HepG2 (cell line): ENCODE data around the gene AFAP1L2. TPM values are rescaled to one million over a fixed set of nuclear protein-coding genes. Genes with fewer than 3 reads are reported as not detected.

Experiments
- ATAC-seq: fragments of 200-7000 bp; cut with Tn5 transposase; 3 replicates; pipeline ENCODE4 v1.9.1; 2020; ENCODE audit warnings: mild to moderate bottlenecking, moderate library complexity
- BruUV-seq: library from RNA; stranded (reverse); fragments of 400-500 nt; replicated peaks from 2 replicates; lab custom pipeline; 2021; lab: Mats Ljungman, UMichigan
- CTCF ChIA-PET: fragments of 300-600 bp; formaldehyde crosslinking; extraction: SDS; loops from one replicate; lab custom pipeline; 2021; ENCODE audit warnings: low total read pairs, inconsistent platforms, low intra/inter-chr PET ratio; lab: Yijun Ruan, JAX
- POLR2A ChIA-PET: fragments of 350-600 bp; sonication (Branson Sonifier 250); formaldehyde crosslinking; loops from one replicate; lab custom pipeline; 2020; ENCODE audit warnings: antibody characterized with exemption, inconsistent platforms; lab: Yijun Ruan, JAX
- DNase-seq: peaks from one replicate; pipeline ENCODE4 v3.0.0-alpha.2; 2015; ENCODE audit warnings: low spot score
- FAIRE-seq: peaks from 3 replicates; lab custom pipeline; 2011; peaks lifted over from hg19 to GRCh38; lab: Jason Lieb, UNC
- H2AFZ ChIP-seq: one replicate; pipeline ENCODE4 v1.6.1; 2011; ENCODE audit warnings: low read length, inconsistent platforms
- H3K27ac ChIP-seq: fragments of 300-600 bp; 3 replicates; pipeline ENCODE4 v1.8.0; 2011; ENCODE audit warnings: mixed run types, mild to moderate bottlenecking, mixed read lengths, low read length, inconsistent platforms; ENCODE audit not compliant: insufficient read depth; ENCODE audit errors: extremely low read length
- H3K27me3 ChIP-seq, 2 experiments: fragments of 200-600 bp in 1 of 2; 2 replicates in 1 of 2; 3 replicates in 1 of 2; pipeline versions ENCODE4 v1.6.0 to v1.8.0; 2011; ENCODE audit warnings: low read length in 2 of 2, mild to moderate bottlenecking in 2 of 2, moderate library complexity in 2 of 2, inconsistent platforms in 1 of 2; ENCODE audit not compliant: insufficient read depth in 2 of 2, control insufficient read depth in 1 of 2
- H3K36me3 ChIP-seq, 2 experiments: fragments of 200-600 bp in 1 of 2; replicated peaks in 1 of 2; 2 replicates in 1 of 2; 3 replicates in 1 of 2; pipeline versions ENCODE4 v1.5.1 to v1.8.0; 2011; ENCODE audit warnings: low read length in 2 of 2, inconsistent platforms in 1 of 2; ENCODE audit not compliant: insufficient read depth in 2 of 2, control insufficient read depth in 1 of 2
- H3K4me1 ChIP-seq: 2 replicates; pipeline ENCODE4 v1.5.1; 2012; ENCODE audit warnings: low read length, inconsistent platforms; ENCODE audit not compliant: insufficient read depth
- H3K4me2 ChIP-seq: 2 replicates; pipeline ENCODE4 v1.6.0; 2011; ENCODE audit warnings: low read depth, low read length, inconsistent platforms
- H3K4me3 ChIP-seq, 3 experiments: fragments of 200-600 bp in 1 of 3; sonication (generic), shearing (Covaris generic) in 1 of 3; replicated peaks in 1 of 3; 2 replicates each; pipeline ENCODE4 v1.5.1; 2011 to 2016; ENCODE audit warnings: low read length in 3 of 3, inconsistent platforms in 2 of 3, low read depth in 2 of 3, mild to moderate bottlenecking in 2 of 3, control low read depth in 1 of 3, mixed read lengths in 1 of 3; ENCODE audit not compliant: insufficient read depth in 1 of 3
- H3K79me2 ChIP-seq: one replicate; pipeline ENCODE4 v1.6.1; 2011; ENCODE audit warnings: low read length, inconsistent platforms; ENCODE audit not compliant: insufficient read depth
- H3K9ac ChIP-seq: 2 replicates; pipeline ENCODE4 v1.6.0; 2011; ENCODE audit warnings: mild to moderate bottlenecking, low read depth, low read length, inconsistent platforms; ENCODE audit not compliant: insufficient read depth
- H3K9me3 ChIP-seq: 2 replicates; pipeline ENCODE4 v1.5.1; 2012; ENCODE audit warnings: mild to moderate bottlenecking, low read length
- H4K20me1 ChIP-seq: 2 replicates; pipeline ENCODE4 v1.6.0; 2011; ENCODE audit warnings: inconsistent platforms, mild to moderate bottlenecking, low read length, moderate library complexity; ENCODE audit not compliant: insufficient read depth
- FOXO4 ChIP-seq: sonication (generic); formaldehyde crosslinking; conservative IDR thresholded peaks from 2 replicates; pipeline ENCODE4 v1.8.1; 2023; ENCODE audit warnings: missing genetic modification reagents
- HNF1A ChIP-seq, 2 experiments: sonication (generic) in 1 of 2; formaldehyde crosslinking in 1 of 2; IDR thresholded peaks; 2 replicates each; pipeline versions ENCODE4 v1.4.0 to v1.6.1; 2016 to 2020; ENCODE audit warnings: borderline replicate concordance in 1 of 2, low read depth in 1 of 2, mild to moderate bottlenecking in 1 of 2, missing genetic modification reagents in 1 of 2
- MED1 ChIP-seq: sonication (generic); formaldehyde crosslinking; IDR thresholded peaks from 2 replicates; pipeline ENCODE4 v1.4.0; 2020; ENCODE audit warnings: missing genetic modification reagents
- MTA3 ChIP-seq: sonication (generic); formaldehyde crosslinking; IDR thresholded peaks from 2 replicates; pipeline ENCODE4 v1.4.0; 2020; ENCODE audit warnings: missing genetic modification reagents
- NCOA2 ChIP-seq: sonication (generic); formaldehyde crosslinking; IDR thresholded peaks from 2 replicates; pipeline ENCODE4 v1.8.0; 2022; ENCODE audit warnings: inconsistent platforms
- TFDP2 ChIP-seq: sonication (generic); formaldehyde crosslinking; IDR thresholded peaks from 2 replicates; pipeline ENCODE4 v1.4.0; 2020; ENCODE audit warnings: missing genetic modification reagents
- ZNF276 ChIP-seq: sonication (generic); formaldehyde crosslinking; IDR thresholded peaks from 2 replicates; pipeline ENCODE4 v1.4.0; 2020; ENCODE audit warnings: mild to moderate bottlenecking, low read depth, missing genetic modification reagents
- WGBS: methylation state at CpG from one replicate; pipeline ENCODE4 v1.1.6; 2017; ENCODE audit warnings: low lambda C conversion rate; 5-methylcytosine and 5-hydroxymethylcytosine counted together
- in situ Hi-C: cut with HindIII; loops from 2 replicates; pipeline ENCODE4 v1.10.0; 2017; ENCODE audit warnings: low pct_unique_long_range_greater_than_20kb; ENCODE audit not compliant: extremely low pct_ligation_motif_present
- intact Hi-C: fragments of 100-400 bp; cut with micrococcal nuclease; formaldehyde crosslinking; loops from one replicate; pipeline ENCODE4 v1.10.0; 2022; ENCODE audit not compliant: unreplicated experiment
- polyA plus RNA-seq, 8 experiments: library from polyadenylated mRNA; depleted of rRNA in 3 of 8; stranded (reverse) in 7 of 8; unstranded in 1 of 8; fragments of >200 nt; fragmentation: Illumina TruSeq in 4 of 8; extraction: Trizol in 4 of 8; gene quantifications; 2 replicates each; pipeline versions ENCODE4 v1.2.1 to v1.2.3, GENCODE V29; 2011 to 2016; ENCODE audit warnings: low read depth in 4 of 8, missing spikeins in 1 of 8, mixed read lengths in 1 of 8; ENCODE audit not compliant: insufficient read depth in 1 of 8
- total RNA-seq, 5 experiments: library from RNA; depleted of rRNA; stranded (reverse); fragments of >200 nt; fragmentation: Illumina TruSeq; extraction: Trizol; gene quantifications; 2 replicates each; pipeline ENCODE4 v1.2.3, GENCODE V29; 2016; ENCODE audit warnings: low read depth in 1 of 5

AFAP1L2 gene
- total and polyA plus RNA-seq, 2 of the 13 experiments (the other 11 are each of a cell fraction or from before 2014, with no cell fraction given), result not detected

GRCh38 chr10:114262496-114262895 lies 141.8 kb downstream of the AFAP1L2 start (continued):
- TF ChIP-seq MED1 (CRISPR knock-in tag) (no peak), MTA3 (no peak), TFDP2 (CRISPR knock-in tag) (no peak), NCOA2 (CRISPR knock-in tag) (no peak)

GRCh38 chr10:114261076-114261475 lies 143.2 kb downstream of the AFAP1L2 start:
- WGBS, result 0% methylated on average over 2 of the region's 2 CpGs
- CTCF ChIA-PET, result no interaction called here

More at GRCh38 chr10:114261076-114261475, 143.2 kb downstream of the AFAP1L2 start:
- intact Hi-C loops (no loop called here), in situ Hi-C loops (no loop called here)
- ATAC-seq, result no peak
- Histone ChIP-seq H3K4me1 (no peaks in the 10 kb centered on the region), H3K4me3 (no peak overlapping the region), H2AFZ (no peak overlapping the region), H3K79me2 (no peaks in the 10 kb centered on the region), H3K27ac (no peak overlapping the region), H3K27me3 (no peaks in the 10 kb centered on the region), H3K9me3 (no peaks in the 10 kb centered on the region), H3K4me2 (no peak overlapping the region), H3K9ac (no peak overlapping the region), H3K36me3 (no peaks in the 10 kb centered on the region), H4K20me1 (no peaks in the 10 kb centered on the region)
- POLR2A ChIA-PET, result no interaction called here
- FAIRE-seq, result no peak
- no peak for TF ChIP-seq HNF1A (IDR thresholded peaks at IDR 0.05; ENCODE audit: low read depth)
- TF ChIP-seq HNF1A (CRISPR knock-in tag; IDR thresholded peaks at IDR 0.05; ENCODE audit: borderline replicate concordance), result no peak
- TF ChIP-seq FOXO4 (CRISPR knock-in tag), result no peak
- no peak for TF ChIP-seq ZNF276 (CRISPR knock-in tag)
- no TSS peak for BruUV-seq
- DNase-seq, result no peak
